A673 (cell line): ENCODE results near the gene HSPB8. TPM values are rescaled to one million over a fixed set of nuclear protein-coding genes. Genes with fewer than 3 reads are reported as not detected.

ENCODE experiments used
- BruUV-seq: library from RNA; stranded (reverse); fragments of 400-500 nt; replicated peaks from 2 replicates; lab custom pipeline; 2021; lab: Mats Ljungman, UMichigan
- CTCF ChIA-PET: fragments of 300-600 bp; sonication (Branson Sonifier 250); formaldehyde crosslinking; loops from one replicate; lab custom pipeline; 2022; ENCODE audit warnings: antibody characterized with exemption; lab: Charles Lee
- POLR2A ChIA-PET: fragments of 300-600 bp; sonication (Branson Sonifier 250); formaldehyde crosslinking; loops from one replicate; lab custom pipeline; 2022; ENCODE audit warnings: antibody characterized with exemption; ENCODE audit not compliant: low non-redundant PET; lab: Charles Lee
- DNase-seq: peaks from one replicate; pipeline ENCODE4 v3.0.0-alpha.2; 2015; ENCODE audit warnings: low spot score
- H3K27ac ChIP-seq: fragments of 200-600 bp; sonication (generic); 2 replicates; pipeline ENCODE4 v1.5.1; 2016; ENCODE audit warnings: mixed run types, low read depth, mild to moderate bottlenecking, mixed read lengths, antibody characterized with exemption, low read length; ENCODE audit not compliant: poor library complexity, severe bottlenecking
- H3K27me3 ChIP-seq: fragments of 200-600 bp; sonication (generic); replicated peaks from 2 replicates; pipeline ENCODE4 v1.6.1; 2017; ENCODE audit warnings: mixed run types, low read depth, mild to moderate bottlenecking, mixed read lengths, antibody characterized with exemption, low read length; ENCODE audit not compliant: insufficient read depth, poor library complexity
- H3K36me3 ChIP-seq: fragments of 200-600 bp; sonication (generic); 2 replicates; pipeline ENCODE4 v1.6.1; 2016; ENCODE audit warnings: mixed run types, mild to moderate bottlenecking, mixed read lengths, antibody characterized with exemption, low read length; ENCODE audit not compliant: insufficient read depth, poor library complexity, severe bottlenecking
- H3K4me1 ChIP-seq: fragments of 200-600 bp; sonication (generic); 2 replicates; pipeline ENCODE4 v1.6.1; 2017; ENCODE audit warnings: mixed run types, mild to moderate bottlenecking, mixed read lengths, antibody characterized with exemption, low read length; ENCODE audit not compliant: insufficient read depth, poor library complexity, severe bottlenecking
- H3K4me3 ChIP-seq: fragments of 200-600 bp; sonication (generic); 2 replicates; pipeline ENCODE4 v1.5.1; 2016; ENCODE audit warnings: low read depth, mixed run types, mild to moderate bottlenecking, mixed read lengths, low read length; ENCODE audit not compliant: poor library complexity, severe bottlenecking
- H3K9me3 ChIP-seq: fragments of 200-600 bp; sonication (generic); 2 replicates; pipeline ENCODE4 v1.6.1; 2016; ENCODE audit warnings: mixed run types, low read depth, mild to moderate bottlenecking, mixed read lengths, antibody characterized with exemption, low read length; ENCODE audit not compliant: poor library complexity, severe bottlenecking
- EZH2 ChIP-seq: fragments of 200-600 bp; sonication (generic); IDR thresholded peaks from 2 replicates; pipeline ENCODE4 v1.6.1; 2017; ENCODE audit warnings: borderline replicate concordance, low read depth, mild to moderate bottlenecking, mixed read lengths, antibody characterized with exemption, low read length; ENCODE audit not compliant: poor library complexity, severe bottlenecking
- intact Hi-C: fragments of 100-400 bp; cut with micrococcal nuclease; formaldehyde crosslinking; loops from one replicate; pipeline ENCODE4 v1.10.0; 2022; ENCODE audit not compliant: unreplicated experiment
- total RNA-seq: library from RNA; stranded (reverse); gene quantifications from 2 replicates; pipeline ENCODE4 v1.2.3, GENCODE V29; 2021
- TF ChIP-seq, protein P1 (sequence below): fragments of 300-800, 200-600 bp; sonication (generic); conservative IDR thresholded peaks from 2 replicates; pipeline ENCODE4 v1.5.1; 2017; ENCODE audit warnings: low read depth, mild to moderate bottlenecking, antibody characterized with exemption, low read length, moderate library complexity, mixed read lengths

HSPB8 gene
- total RNA-seq, 1 experiment from 2014 or later = 0.13 TPM

DNA sequence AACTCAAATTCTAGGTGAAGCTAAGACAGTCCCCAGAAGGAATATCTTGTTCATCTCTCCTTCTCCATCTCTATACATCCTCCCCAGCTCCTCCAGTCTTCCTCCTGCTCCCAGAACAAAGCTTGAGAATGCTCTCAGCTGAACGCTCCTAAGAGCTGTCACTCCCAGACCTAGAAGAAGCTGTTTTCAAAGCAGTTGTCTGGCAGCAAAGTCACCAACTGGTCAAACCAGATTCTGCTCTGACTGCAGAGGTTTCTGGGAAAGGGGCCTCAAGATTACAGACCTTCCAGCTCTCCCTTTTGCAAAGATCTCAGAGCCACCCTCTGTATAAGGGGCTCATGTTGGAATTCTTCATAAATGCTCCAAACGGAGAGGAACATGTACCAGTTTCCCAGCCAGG is 9.6 kb upstream of the HSPB8 start:
- CTCF ChIA-PET = no interaction called here
- H3K27me3 ChIP-seq = peaks cover 80% of the 10 kb centered on the region
- intact Hi-C loops = no loop called here
- no peaks in the 10 kb centered on the region for H3K36me3 ChIP-seq
- H3K27ac ChIP-seq = no peak overlapping the region
- no peak overlapping the region for H3K4me3 ChIP-seq
- POLR2A ChIA-PET = no interaction called here
- H3K9me3 ChIP-seq = no peaks in the 10 kb centered on the region
- H3K4me1 ChIP-seq = no peaks in the 10 kb centered on the region
- BruUV-seq = no TSS peak
- TF ChIP-seq EZH2 = no peak
- TF ChIP-seq, protein P1, sequence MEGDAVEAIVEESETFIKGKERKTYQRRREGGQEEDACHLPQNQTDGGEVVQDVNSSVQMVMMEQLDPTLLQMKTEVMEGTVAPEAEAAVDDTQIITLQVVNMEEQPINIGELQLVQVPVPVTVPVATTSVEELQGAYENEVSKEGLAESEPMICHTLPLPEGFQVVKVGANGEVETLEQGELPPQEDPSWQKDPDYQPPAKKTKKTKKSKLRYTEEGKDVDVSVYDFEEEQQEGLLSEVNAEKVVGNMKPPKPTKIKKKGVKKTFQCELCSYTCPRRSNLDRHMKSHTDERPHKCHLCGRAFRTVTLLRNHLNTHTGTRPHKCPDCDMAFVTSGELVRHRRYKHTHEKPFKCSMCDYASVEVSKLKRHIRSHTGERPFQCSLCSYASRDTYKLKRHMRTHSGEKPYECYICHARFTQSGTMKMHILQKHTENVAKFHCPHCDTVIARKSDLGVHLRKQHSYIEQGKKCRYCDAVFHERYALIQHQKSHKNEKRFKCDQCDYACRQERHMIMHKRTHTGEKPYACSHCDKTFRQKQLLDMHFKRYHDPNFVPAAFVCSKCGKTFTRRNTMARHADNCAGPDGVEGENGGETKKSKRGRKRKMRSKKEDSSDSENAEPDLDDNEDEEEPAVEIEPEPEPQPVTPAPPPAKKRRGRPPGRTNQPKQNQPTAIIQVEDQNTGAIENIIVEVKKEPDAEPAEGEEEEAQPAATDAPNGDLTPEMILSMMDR = no peak
- DNase-seq = no peak

DNA sequence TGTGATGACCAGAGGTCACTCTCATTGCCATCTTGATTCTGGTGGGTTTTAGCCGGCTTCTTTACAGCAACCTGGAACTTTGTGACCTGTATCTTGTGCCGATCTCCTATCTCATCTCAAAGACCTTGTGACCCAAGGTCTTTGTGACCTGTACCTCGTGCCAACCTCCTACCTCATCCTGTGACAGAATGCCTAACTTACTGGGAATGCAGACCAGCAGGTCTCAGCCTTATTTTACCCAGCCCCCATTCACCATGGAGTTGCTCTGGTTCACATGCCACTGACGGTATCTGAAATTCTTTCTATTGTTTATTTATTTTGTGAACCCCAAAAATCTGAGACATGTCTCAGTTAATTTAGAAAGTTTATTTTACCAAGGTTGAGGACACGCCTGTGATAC is 7.4 kb upstream of the HSPB8 start:
- ChIA-PET POLR2A (no interaction called here), CTCF (no interaction called here)
- intact Hi-C loops = no loop called here
- Histone ChIP-seq H3K4me3 (no peak overlapping the region), H3K27ac (no peak overlapping the region), H3K27me3 (peaks cover 92% of the 10 kb centered on the region), H3K9me3 (no peaks in the 10 kb centered on the region), H3K4me1 (no peaks in the 10 kb centered on the region), H3K36me3 (no peaks in the 10 kb centered on the region)
- TF ChIP-seq EZH2 = no peak
- TF ChIP-seq, protein P1 = no peak
- DNase-seq = no peak
- no TSS peak for BruUV-seq

DNA sequence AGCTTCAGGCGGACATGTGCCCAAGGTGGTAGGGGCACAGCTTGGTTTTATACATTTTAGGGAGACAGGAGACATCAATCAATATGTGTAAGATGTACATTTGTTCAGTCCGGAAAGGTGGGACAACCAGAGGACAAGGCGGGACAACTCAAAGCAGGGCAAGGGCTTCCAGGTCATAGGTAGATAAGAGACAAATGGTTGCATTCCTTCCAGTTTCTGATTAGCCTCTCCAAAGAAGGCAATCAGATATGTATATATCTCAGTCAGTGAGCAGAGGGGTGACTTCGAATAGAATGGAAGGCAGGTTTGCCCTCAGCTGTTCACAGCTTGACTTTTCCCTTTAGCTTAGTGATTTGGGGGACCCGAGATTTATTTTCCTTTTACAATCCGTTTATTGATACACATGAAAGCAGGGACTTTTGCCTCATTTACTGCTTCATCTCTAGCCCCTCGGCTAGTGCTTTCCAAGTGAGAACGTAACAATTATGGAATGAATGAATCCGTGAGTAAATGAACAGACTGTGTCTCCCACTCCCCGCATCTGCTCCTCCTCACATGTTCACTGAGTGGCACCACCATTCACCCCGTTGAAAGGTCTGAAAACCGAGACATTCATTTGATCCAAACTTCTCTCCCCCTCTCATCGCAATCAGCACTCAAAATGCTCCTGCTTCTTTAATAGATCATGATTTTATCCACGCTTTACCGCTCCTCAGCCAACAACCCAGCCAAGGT is 6.9 kb upstream of the HSPB8 start:
- H3K27ac ChIP-seq = no peak overlapping the region
- no peak for TF ChIP-seq EZH2
- TF ChIP-seq, protein P1 = no peak
- DNase-seq = no peak
- no peaks in the 10 kb centered on the region for H3K4me1 ChIP-seq
- ChIA-PET CTCF (no interaction called here), POLR2A (no interaction called here)
- no peak overlapping the region for H3K4me3 ChIP-seq
- no peaks in the 10 kb centered on the region for H3K9me3 ChIP-seq
- H3K36me3 ChIP-seq = no peaks in the 10 kb centered on the region
- peaks cover 93% of the 10 kb centered on the region for H3K27me3 ChIP-seq
- no TSS peak for BruUV-seq
- intact Hi-C loops = no loop called here
